Measurements from ENCODE around the gene KAZN.

DNA sequence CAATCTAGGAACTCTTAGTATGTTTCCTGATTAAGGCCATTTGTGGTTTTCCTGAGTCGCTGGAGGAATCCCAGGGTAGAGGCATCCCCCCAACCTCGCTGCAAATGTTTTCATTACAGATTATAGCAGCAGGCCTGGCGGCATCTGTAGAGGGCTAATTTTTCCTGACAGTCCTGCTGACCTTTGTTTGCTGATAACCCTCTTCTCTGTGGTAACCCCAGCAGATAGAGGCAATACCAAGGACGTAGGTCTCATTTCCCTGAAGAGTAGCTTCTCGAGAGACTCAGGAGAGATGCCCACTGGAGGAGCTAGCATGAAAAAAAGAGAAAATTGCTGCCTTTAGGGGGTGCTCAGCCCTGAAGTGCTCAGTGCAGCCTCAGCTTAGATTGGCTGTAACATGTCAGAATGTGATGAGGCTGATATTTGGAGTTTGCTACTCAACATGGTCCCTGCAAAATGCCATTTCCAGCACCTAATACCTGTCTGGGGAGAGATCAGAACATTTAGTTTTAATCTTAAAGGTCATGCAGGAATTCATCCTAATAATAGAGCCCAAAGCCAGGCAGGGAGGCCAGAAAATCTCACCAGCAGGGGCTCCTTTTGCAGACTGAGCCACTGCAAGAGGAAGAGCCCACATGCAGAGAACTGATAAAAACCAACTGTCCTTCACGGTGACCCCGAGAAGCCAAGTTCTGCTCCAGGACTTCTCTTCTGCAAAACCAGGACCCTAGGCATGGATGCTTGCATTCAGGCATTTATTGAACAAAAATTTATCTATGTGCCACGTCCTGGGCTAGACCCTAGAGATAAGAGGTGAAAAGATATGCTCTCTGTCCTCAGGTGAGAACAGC lies 184.5 kb downstream of the KAZN start:
- TF ChIP-seq, protein P1, sequence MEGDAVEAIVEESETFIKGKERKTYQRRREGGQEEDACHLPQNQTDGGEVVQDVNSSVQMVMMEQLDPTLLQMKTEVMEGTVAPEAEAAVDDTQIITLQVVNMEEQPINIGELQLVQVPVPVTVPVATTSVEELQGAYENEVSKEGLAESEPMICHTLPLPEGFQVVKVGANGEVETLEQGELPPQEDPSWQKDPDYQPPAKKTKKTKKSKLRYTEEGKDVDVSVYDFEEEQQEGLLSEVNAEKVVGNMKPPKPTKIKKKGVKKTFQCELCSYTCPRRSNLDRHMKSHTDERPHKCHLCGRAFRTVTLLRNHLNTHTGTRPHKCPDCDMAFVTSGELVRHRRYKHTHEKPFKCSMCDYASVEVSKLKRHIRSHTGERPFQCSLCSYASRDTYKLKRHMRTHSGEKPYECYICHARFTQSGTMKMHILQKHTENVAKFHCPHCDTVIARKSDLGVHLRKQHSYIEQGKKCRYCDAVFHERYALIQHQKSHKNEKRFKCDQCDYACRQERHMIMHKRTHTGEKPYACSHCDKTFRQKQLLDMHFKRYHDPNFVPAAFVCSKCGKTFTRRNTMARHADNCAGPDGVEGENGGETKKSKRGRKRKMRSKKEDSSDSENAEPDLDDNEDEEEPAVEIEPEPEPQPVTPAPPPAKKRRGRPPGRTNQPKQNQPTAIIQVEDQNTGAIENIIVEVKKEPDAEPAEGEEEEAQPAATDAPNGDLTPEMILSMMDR (IDR thresholded peaks at IDR 0.05; ENCODE audit: insufficient read depth, low read depth, low read length) = no peak
- no peak for TF ChIP-seq EZH2 (IDR thresholded peaks at IDR 0.05; ENCODE audit: insufficient read depth, low read length)
